SH-SY5Y (cell line): ENCODE results near the gene DIDO1.

Source experiments
- GATA2 ChIP-seq: IDR thresholded peaks from 2 replicates; pipeline ENCODE4 v1.6.1; 2011; ENCODE audit warnings: mild to moderate bottlenecking, low read depth, low read length
- GATA3 ChIP-seq: IDR thresholded peaks from 2 replicates; pipeline ENCODE4 v1.6.1; 2011; ENCODE audit warnings: low read depth, mild to moderate bottlenecking, low read length, moderate library complexity

Gene DIDO1

DNA sequence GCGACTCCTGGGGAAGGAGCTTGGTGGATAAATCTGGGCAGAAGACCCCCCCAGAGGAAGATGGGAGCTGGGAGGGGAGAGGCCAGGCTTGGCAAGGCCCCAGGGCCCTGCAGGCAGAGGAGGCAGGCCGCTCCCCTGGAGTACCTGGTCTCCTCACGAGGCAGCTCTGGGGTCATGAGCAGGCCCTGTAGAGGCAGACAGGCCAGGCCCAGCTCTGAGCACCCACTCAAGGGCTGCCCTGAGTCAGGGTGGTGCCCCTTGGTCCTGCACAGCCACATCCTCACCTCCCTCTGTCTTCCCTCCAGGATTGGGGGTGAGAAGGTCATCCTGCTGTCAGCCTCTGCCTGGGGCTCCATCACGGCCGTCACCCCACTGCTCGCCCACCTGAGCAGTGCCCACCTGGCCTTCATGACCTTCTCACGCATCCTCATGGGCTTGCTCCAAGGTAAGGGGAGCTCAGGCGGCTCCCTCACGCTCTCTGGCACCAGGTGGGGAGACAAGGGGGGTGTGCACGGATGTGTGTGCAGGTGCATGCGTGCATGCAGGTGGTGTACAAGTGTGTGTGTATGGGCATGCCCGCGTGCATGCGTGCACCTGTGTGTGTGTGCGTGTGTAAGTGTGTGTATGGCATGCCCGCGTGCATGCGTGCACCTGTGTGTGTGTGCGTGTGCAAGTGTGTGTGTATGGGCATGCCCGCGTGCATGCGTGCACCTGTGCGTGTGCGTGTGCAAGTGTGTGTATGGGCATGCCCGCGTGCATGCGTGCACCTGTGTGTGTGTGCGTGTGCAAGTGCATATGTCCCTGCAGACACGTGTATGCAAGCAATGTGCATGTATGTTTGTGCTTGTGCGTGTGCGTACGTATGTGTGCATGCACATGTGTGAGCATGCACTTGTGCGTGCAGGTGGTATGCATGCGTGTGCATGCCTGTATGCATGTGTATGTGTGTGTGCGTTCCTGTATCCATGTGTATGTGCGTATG is 31.1 kb upstream of the DIDO1 start:
- no peak for TF ChIP-seq GATA2
- TF ChIP-seq GATA3: no peak

DNA sequence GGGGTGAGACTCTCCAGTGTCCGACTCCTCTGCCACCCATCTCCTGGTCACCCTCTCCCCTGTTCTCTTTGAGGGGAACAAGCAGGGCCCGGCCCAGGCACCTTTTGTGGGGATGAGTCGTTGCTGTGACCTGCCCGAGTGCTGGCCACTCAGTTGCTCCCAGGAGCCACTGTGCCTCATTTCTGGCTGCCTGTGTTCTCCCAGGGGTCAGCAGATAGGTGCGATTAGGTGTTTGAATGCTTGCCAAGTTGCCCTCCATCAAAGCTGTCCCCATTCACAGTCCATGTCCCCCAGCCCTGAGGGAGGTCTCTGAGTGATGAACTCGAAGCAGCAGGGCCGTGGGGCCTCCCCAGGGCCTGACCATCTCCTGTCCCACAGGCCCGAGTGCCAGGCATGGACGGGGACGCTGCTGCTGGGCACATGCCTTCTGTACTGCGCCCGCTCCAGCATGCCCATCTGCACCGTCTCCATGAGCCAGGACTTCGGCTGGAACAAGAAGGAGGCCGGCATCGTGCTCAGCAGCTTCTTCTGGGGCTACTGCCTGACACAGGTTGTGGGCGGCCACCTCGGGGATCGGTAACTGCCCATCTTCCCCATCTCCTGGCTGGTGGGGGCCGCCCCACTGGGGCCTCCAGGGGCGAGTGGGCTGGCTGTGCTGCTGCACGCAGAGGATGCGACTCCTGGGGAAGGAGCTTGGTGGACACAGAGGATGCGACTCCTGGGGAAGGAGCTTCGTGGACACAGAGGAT is 30.3 kb upstream of the DIDO1 start:
- TF ChIP-seq GATA3 (no peak), GATA2 (no peak)

DNA sequence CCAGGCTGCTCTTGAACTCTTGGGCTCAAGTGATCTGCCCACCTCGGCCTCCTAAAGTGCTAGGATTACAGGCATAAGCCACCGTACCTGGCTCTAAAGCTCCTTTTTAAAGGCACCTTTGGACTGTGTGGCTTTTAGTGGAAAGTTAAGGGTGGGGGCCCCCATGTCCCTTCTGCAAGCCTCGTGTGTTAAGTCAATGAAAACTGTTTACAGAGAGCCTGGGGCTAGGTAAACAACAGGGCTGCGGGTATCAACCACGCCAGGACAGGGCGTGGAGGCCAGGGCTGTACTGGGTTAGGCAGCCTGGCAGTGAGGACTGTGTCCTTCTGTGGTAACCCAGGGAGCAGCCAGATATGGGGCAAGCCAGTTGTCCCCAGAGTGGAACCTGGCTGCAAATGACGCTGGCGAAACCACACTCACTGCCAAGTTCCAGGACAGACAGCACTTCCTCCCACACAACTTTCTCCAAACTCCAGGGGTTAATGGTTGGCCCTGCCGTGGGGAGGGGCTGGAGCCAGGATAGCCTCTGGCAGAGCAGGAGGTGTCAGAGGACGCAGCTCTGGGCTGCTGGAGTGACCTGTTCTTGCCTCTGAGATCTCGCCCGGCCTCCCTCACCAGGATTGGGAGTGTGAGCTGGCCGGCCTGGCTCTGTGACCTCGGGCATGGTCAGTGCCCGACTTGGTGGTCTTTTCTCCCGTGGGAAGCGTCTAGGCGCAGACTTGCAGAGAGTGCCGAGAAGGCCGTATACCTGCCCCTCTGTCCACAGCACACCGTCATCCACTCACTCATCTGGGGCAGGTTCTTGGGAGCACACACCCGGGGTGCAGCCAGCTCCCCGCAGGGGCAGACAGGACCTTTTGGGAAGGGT is 29.4 kb upstream of the DIDO1 start:
- no peak for TF ChIP-seq GATA3
- no peak for TF ChIP-seq GATA2

DNA sequence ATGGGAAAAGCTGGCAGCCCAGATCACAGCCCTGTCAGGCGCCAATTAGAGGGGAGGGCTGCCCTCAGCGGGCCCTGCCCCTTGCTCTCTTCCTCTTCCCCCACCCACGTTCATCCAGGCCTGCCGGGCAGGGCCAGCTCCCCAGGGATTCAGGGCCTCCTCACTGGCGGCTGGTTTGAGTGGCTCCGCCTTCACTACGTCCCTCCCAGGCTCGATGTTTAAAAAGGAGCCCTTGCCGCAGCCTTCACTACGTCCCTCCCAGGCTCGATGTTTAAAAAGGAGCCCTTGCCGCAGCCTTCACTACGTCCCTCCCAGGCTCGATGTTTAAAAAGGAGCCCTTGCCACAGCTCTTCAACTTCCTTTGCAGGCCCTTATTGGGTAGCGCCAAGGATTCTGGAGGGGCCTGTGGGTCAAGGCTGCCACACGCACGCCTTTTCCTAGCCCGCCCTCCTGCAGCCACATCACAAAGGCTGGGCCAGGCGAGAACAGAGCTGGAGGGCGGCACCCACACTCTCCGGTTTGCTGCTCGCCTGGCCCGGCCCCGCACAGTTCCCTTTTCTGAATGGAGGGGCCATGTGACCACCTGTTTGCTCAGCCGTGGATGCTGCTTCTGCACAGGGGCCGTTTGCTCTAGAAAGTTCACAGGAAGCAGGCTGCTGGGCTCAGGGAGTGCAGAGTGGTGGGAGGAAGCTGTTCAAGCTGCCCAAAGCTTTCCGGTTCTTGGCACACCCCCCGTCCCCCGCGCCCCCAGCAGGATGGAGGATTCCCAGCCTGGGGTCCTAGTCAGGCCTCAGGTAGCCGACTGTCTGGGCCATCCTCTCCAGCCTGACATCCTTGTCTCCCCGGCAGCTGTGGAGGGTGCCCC is 27.8 kb upstream of the DIDO1 start:
- TF ChIP-seq GATA3: no peak

DNA sequence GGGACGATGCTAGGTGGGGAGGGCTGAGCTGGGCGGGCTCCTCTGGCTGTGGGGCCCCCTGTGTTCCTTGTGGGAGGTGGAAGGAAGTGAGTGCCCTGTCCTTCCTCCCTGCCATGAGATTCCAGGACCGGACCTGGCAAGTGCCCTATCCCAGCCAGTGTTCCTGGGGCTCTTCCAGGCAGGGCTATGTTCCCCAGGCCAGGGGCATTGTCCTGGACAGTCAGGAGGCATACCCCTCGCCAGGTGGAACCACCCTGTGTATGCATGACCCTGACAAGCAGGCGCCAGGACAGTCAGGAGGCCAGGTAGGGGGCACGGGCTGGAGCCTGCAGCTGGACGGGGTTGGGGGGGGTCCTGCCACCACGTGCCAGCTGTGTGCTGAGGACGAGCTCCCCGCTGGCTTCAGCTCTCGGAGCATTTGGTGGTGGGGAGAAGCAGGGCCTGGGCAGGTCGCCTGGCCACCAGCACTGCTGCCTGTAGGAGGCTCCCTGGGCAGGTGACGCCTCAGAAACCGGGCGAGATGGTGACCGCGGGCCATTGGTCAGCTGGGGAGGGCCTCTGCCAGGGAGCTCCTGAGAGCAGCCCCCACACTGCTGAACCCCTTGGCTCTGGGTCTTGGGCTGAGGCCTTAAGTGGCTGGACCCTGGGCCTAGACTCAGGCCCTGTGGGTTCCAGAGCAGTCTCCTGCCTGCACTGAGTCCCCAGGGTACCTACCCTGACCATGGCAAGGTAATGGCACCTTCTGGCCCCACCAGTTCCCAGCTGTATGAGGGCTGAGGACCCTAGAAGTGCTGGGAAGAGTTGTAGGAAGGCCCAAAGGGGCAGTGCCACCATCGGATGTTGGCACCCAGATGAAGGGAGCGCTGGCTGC is 26.9 kb upstream of the DIDO1 start:
- TF ChIP-seq GATA2: no peak
- TF ChIP-seq GATA3: no peak

DNA sequence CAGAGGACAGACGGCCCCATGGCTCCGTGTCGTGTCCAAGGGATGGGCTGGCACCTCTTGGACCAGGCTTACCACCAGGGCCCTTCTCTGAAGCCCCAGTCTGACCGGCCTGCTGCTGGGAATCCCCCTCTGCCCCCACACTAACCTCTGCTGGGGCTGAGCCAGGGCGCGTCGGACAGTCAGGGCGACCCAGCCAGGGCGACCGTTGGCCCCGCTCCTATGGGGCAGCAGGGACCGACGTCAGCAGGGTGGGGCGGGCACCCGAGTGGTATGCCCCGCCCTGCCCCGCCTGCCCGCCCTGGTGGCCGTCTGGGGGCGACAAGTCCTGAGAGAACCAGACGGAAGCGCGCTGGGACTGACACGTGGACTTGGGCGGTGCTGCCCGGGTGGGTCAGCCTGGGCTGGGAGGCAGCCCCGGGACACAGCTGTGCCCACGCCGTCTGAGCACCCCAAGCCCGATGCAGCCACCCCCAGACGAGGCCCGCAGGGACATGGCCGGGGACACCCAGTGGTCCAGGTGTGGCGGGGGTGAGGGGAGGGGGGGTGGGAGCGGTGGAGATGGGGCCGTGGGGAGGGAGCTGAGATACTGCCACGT is 26.2 kb upstream of the DIDO1 start, which contains the start of gene SLC17A9:
Gene SLC17A9 (plus strand): TSS at position 337 of the 595 bp plus-strand sequence. CDS start 122 bp downstream, at position 459.
- TF ChIP-seq GATA3 (no peak), GATA2 (no peak)

DNA sequence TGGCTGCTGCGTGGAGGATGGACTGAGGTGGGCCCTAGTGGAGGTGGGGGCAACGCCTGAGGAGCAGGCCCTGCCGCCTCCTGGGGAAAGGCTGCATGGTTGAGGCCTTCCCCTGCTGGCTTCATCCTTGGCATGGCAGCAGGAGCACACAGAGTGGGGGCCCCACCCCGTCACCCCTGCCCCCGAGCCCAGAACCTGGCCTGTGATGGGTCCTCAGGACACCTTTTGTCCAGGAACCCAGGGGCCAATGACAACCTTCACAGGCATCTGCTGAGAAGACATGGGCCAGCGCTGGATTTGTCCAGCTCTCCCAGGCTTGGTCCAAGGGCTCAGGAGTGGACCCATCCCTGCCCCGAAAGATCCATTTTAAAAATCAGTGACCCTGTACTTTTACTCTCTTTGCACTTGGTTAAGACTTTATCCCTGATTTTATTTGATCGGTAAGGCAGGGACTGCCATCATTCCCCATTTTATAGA is 25.6 kb upstream of the DIDO1 start:
- TF ChIP-seq GATA3 (no peak), GATA2 (no peak)

DNA sequence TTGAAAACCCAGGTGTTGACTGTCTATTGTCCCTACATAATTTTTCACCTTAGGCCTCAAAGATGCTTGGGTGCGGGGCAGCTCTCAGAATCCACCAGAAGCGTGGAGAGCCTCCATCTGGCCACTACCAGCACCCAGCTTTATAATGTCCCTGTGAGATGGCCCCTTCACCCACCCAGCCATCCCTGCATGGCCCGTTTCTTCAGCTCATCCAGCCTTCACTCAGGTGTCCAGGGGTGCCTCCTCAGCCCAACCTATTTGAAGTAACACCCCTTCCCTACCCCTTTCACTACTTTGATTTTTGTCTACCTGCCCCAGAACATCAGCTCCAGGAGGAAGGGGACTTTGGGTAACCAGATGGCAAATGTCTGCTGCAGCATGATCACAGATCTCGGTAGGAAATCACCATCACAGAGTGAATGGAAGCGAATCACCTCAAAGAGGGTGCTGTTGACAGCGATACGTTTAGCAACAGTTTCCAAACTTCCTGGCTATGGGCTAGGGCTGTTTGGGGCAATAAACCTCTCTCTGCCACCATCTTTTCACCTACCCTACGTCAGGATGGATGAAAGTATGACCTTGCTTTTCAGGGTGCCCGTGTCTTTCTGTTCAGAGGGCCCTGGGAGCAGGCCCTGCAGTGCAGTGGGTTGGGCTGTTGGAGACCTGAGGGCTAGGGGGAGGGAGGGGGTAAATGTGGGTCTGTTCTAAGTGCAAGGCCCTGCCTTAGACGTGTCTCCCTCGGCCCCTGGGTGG is 25.0 kb upstream of the DIDO1 start:
- TF ChIP-seq GATA3 (no peak), GATA2 (no peak)

DNA sequence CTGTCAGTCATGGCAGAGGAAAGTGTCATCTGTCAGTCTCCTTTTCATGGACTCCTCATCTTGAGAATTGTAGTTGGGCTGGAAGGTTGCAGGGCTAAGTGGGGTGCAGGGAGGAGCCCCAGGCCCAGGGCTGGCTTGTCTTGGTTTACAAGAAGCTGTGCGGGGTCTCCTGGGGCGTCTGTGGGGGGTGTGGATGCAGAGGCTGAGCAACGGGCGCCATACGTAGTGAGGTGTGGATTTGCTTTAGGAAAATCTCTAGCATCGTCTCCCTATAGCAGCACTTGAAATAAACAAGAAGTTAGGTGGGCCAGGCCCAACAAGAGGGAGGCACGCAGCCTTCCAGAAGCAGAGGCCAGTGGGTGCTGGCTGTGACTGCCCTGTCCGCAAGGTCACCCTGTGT is 24.4 kb upstream of the DIDO1 start:
- TF ChIP-seq GATA2 (no peak), GATA3 (no peak)

DNA sequence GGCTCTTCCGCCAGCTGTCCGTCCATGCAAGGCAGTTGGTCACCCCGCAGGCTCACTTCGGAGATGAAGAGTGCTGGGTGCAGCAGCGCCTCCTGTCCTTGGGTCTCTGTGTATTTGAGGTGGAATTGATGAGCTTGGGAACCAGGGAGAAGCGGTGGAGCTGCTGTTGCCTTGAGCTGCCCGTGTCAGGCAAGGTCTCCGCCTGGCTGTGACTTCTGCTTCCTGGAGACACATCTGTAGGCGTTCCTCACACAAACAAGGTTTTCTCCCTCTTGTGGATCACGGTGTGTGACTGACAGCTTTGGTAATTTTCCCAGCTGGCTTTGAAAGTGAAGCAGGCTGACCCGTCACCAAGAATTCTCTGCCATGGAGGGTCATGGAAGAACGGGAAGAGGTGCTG is 23.7 kb upstream of the DIDO1 start:
- TF ChIP-seq GATA2 (no peak), GATA3 (no peak)

DNA sequence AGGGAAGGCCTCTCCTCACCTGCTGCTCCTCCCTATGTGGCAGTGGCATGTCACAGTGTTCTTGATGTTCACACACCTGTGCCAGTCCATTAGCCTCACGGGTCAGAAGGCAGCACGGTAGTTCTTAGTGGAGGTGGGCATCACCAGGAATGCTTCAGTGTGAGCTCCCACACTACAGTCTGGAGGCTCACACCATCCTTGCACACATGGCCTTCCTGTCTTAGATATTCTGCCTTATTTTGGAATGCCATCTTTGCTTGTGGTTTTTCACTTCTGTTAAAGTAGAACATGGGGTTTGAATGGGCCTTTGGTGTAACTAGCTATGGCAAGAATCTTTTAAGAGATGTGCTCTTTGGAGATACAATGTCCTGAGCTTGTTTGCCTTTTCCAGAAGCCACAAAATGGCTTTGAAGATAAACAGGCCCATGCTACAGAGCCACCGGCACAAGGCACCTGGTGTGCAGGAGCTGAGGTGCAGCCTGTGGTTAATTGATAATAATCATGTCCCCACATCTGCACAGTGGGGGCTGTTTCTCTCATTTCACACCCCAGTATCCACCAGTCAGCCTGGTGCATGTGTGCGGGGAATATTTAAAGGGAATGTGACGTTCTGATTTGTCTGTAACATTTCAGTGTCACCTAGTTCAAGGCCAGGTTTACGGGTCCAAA is 23.0 kb upstream of the DIDO1 start:
- TF ChIP-seq GATA2 (no peak), GATA3 (no peak)
